DOHH2 (cell line): Measurements from ENCODE around the gene CAPN10.

Source experiments
- H3F3A ChIP-seq: fragments of 200-600 bp; sonication (generic), shearing (Covaris generic); 2 replicates; pipeline ENCODE4 v1.6.0; 2016; ENCODE audit warnings: antibody characterized with exemption, mild to moderate bottlenecking; ENCODE audit not compliant: control insufficient read depth, insufficient read depth
- H3K27ac ChIP-seq: fragments of 200-600 bp; sonication (generic); 2 replicates; pipeline ENCODE4 v1.5.1; 2014; ENCODE audit warnings: low read depth, mild to moderate bottlenecking, low read length, moderate library complexity
- H3K27me3 ChIP-seq: fragments of 200-600 bp; sonication (generic); 2 replicates; pipeline ENCODE4 v1.6.1; 2014; ENCODE audit warnings: mild to moderate bottlenecking, low read length, mixed read lengths; ENCODE audit not compliant: control insufficient read depth
- H3K36me3 ChIP-seq: fragments of 200-600 bp; sonication (generic); 2 replicates; pipeline ENCODE4 v1.6.1; 2014; ENCODE audit warnings: mild to moderate bottlenecking, low read length, moderate library complexity, mixed read lengths; ENCODE audit not compliant: control insufficient read depth
- H3K4me1 ChIP-seq: fragments of 200-600 bp; sonication (generic); 2 replicates; pipeline ENCODE4 v1.6.1; 2014; ENCODE audit warnings: mild to moderate bottlenecking, low read length, mixed read lengths; ENCODE audit not compliant: control insufficient read depth
- H3K4me2 ChIP-seq: fragments of 200-600 bp; sonication (generic); 2 replicates; pipeline ENCODE4 v1.6.0; 2014; ENCODE audit warnings: mild to moderate bottlenecking, low read length, moderate library complexity
- H3K4me3 ChIP-seq: fragments of 200-600 bp; sonication (generic); 2 replicates; pipeline ENCODE4 v1.5.1; 2014; ENCODE audit warnings: mild to moderate bottlenecking, low read length, mixed read lengths
- H3K79me2 ChIP-seq: fragments of 200-600 bp; sonication (generic); 2 replicates; pipeline ENCODE4 v1.6.1; 2014; ENCODE audit warnings: mild to moderate bottlenecking, low read length, mixed read lengths; ENCODE audit not compliant: control insufficient read depth
- H3K9me2 ChIP-seq: fragments of 200-600 bp; sonication (generic); replicated peaks from 2 replicates; pipeline ENCODE4 v1.6.1; 2014; ENCODE audit warnings: mild to moderate bottlenecking, low read length, mixed read lengths; ENCODE audit not compliant: control insufficient read depth
- H3K9me3 ChIP-seq: fragments of 200-600 bp; sonication (generic); 2 replicates; pipeline ENCODE4 v1.6.1; 2014; ENCODE audit warnings: antibody characterized with exemption, low read length, mixed read lengths; ENCODE audit not compliant: control insufficient read depth, insufficient read depth
- H4K20me1 ChIP-seq: fragments of 200-600 bp; sonication (generic); 2 replicates; pipeline ENCODE4 v1.6.0; 2014; ENCODE audit warnings: low read depth, mild to moderate bottlenecking, antibody characterized with exemption, low read length, moderate library complexity; ENCODE audit not compliant: control insufficient read depth, insufficient read depth
- EZH2phosphoT487 ChIP-seq: fragments of 200-600 bp; sonication (generic); IDR thresholded peaks from 2 replicates; pipeline ENCODE4 v1.6.1; 2017; ENCODE audit warnings: borderline replicate concordance, mild to moderate bottlenecking, antibody characterized with exemption, low read length, moderate library complexity, mixed read lengths
- TF ChIP-seq, protein P1 (sequence below): fragments of 200-600 bp; sonication (generic); IDR thresholded peaks from one replicate; pipeline ENCODE4 v1.5.1; 2014; ENCODE audit warnings: antibody characterized with exemption, mild to moderate bottlenecking, low read depth, low read length; ENCODE audit not compliant: poor library complexity, severe bottlenecking

The CAPN10 gene

DNA sequence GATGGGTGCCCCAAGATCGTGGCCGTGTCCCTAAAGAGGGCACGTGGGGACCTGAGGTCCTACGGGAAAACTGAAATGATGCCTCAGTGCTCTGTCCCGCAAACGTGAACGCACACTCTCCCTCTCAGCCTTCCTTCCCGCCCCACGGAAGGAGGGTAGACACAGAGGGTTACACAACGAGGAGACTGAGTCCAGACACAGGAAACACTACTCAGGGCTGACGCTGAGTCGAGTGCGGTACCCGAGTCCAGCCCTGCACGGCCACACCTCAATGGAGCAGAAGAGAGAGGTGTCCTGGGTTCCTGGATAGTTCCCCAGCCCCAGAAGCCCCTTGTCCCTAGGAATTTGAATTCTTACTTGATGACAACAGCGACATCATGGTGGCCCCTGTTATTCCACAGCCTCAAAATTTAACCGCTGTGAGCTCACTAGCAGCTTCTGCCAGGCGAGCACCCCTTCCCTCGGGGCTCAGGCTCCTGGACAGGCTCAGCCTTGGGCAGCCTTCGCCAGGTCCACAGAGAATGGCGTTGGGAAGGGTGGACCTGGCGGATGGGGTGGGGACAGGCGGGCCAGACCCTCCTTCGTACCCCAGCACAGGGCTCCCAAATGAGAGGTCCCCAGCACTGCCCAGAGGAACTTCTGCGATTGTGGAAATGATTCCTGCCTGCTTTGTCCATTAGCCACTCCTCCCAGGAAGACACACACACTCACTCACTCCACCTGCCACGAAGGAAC, 19.2 kb upstream of the CAPN10 start:
- peaks cover 19% of the 10 kb centered on the region for H3F3A ChIP-seq

DNA sequence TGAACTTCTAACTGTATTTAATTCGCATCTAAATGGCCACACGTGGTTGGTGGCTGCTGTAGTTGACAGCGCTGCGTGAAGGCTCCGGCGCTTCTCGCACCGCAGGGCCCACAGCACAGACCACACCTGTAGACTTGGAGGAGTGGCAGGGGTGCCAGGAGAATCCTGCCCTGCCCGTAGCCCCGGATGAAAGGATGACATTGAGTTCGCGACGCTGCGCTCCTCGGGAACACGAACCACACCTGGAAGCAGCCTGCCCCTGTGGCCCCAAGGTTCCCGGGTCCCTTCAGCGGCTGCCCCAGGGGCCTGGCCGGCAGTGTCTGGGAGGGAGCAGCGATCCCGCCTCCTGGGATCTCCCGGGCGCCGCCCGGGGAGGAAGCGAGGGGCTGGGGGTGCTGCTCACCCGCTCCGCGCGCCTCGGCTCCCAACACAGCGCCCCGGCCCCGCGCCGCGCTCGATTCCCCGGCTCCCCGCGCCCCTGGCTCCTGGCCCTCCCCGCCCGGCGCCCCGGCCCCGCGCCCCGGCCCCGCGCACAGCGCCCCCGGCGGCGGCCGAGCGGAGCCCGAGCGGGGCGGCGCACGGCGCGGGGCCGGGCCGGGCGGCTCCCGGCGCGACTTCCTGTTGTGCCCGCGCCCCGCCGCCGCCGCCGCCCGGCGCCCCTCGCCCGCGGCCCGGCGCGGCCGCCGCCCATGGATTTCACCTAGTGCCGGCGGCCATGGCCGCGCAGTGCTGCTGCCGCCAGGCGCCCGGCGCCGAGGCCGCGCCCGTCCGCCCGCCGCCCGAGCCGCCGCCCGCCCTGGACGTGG, 18.5 kb upstream of the CAPN10 start, which contains the start of gene RNPEPL1:
TSS of gene RNPEPL1 (plus strand) at position 613 of the 806 bp plus-strand sequence. CDS start at position 716, 103 bp downstream.
- Histone ChIP-seq H3K79me2 (peaks cover 79% of the 10 kb centered on the region), H3K36me3 (peaks cover 26% of the 10 kb centered on the region), H3K9me2 (no peaks in the 10 kb centered on the region), H3K4me1 (peaks cover 53% of the 10 kb centered on the region), H3F3A (peaks cover 19% of the 10 kb centered on the region), H3K27ac (peak within 1 kb of the TSS; percentile 78), H4K20me1 (peaks cover 5% of the 10 kb centered on the region), H3K4me2 (peak within 1 kb of the TSS; percentile 100), H3K4me3 (peak within 1 kb of the TSS; percentile 97), H3K27me3 (no peaks in the 10 kb centered on the region), H3K9me3 (no peaks in the 10 kb centered on the region)
- TF ChIP-seq EZH2phosphoT487: no peak
- TF ChIP-seq, protein P1, sequence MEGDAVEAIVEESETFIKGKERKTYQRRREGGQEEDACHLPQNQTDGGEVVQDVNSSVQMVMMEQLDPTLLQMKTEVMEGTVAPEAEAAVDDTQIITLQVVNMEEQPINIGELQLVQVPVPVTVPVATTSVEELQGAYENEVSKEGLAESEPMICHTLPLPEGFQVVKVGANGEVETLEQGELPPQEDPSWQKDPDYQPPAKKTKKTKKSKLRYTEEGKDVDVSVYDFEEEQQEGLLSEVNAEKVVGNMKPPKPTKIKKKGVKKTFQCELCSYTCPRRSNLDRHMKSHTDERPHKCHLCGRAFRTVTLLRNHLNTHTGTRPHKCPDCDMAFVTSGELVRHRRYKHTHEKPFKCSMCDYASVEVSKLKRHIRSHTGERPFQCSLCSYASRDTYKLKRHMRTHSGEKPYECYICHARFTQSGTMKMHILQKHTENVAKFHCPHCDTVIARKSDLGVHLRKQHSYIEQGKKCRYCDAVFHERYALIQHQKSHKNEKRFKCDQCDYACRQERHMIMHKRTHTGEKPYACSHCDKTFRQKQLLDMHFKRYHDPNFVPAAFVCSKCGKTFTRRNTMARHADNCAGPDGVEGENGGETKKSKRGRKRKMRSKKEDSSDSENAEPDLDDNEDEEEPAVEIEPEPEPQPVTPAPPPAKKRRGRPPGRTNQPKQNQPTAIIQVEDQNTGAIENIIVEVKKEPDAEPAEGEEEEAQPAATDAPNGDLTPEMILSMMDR: peak; percentile 15

More for the DNA sequence above, 19.2 kb upstream of the CAPN10 start:
- peak overlapping the region; percentile 89 for H3K4me3 ChIP-seq
- H4K20me1 ChIP-seq: peaks cover 5% of the 10 kb centered on the region
- no peaks in the 10 kb centered on the region for H3K27me3 ChIP-seq
- TF ChIP-seq EZH2phosphoT487: no peak
- TF ChIP-seq, protein P1: no peak
- H3K4me2 ChIP-seq: peak overlapping the region; percentile 100
- H3K9me3 ChIP-seq: no peaks in the 10 kb centered on the region
- peaks cover 60% of the 10 kb centered on the region for H3K4me1 ChIP-seq
- H3K9me2 ChIP-seq: no peaks in the 10 kb centered on the region
- H3K27ac ChIP-seq: peak overlapping the region; percentile 78
- H3K79me2 ChIP-seq: peaks cover 86% of the 10 kb centered on the region
- H3K36me3 ChIP-seq: peaks cover 34% of the 10 kb centered on the region

DNA sequence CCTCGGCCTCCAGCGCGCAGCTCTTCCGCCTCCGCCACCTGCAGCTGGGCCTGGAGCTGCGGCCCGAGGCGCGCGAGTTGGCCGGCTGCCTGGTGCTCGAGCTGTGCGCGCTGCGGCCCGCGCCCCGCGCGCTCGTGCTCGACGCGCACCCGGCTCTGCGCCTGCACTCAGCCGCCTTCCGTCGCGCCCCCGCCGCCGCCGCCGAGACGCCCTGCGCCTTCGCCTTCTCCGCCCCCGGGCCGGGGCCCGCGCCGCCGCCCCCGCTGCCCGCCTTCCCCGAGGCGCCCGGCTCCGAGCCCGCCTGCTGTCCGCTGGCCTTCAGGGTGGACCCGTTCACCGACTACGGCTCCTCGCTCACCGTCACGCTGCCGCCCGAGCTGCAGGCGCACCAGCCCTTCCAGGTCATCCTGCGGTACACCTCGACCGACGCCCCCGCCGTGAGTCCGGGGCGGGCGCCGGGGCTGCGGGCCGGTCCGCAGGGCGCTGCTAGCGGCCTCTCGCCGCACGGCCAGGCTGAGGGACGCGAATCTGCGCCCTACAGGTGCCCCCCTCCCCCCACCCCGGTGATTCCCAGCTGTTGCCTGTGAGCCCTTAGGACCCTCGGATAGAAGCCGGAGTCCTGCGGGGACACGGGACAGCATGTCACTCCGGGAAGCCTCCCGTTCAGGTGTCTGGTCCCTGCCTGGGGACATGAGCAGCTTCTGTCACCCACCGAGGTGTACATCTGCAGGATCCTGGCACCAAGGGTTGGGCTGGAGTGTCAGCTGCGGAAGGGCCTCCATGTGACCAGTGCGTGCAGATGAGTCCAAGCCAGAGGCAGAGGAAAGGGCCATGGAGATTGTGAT, 17.6 kb upstream of the CAPN10 start:
- Histone ChIP-seq H3K4me2 (peak overlapping the region; percentile 100), H3K9me2 (no peaks in the 10 kb centered on the region), H3K4me3 (peak overlapping the region; percentile 97), H4K20me1 (peaks cover 5% of the 10 kb centered on the region), H3K27ac (peak overlapping the region; percentile 50), H3K9me3 (no peaks in the 10 kb centered on the region), H3K36me3 (peaks cover 18% of the 10 kb centered on the region), H3K79me2 (peaks cover 72% of the 10 kb centered on the region), H3K4me1 (peaks cover 53% of the 10 kb centered on the region), H3F3A (peaks cover 15% of the 10 kb centered on the region), H3K27me3 (no peaks in the 10 kb centered on the region)
- no peak for TF ChIP-seq EZH2phosphoT487
- TF ChIP-seq, protein P1: no peak
